Adrenal gland (tissue), 12 donors: ENCODE measurements around the gene NMUR1. TPM values are rescaled to one million over a fixed set of nuclear protein-coding genes. Genes with fewer than 3 reads are reported as not detected.
A peak's percentile ranks its signal among the peaks of the same experiment; 100 is the strongest.

Experiments used
- DNase-seq, 7 donors: peaks; one replicate each; pipeline ENCODE4 v3.0.0-alpha.2; 2019 to 2020
- H3K27ac ChIP-seq, 5 donors: fragments of 200-600 bp; sonication (generic) in 4 of 5; 1 replicate in 3 of 5; 2 replicates in 2 of 5; pipeline versions ENCODE4 v1.5.1 to v1.8.0; 2016 to 2020; ENCODE audit warnings: mild to moderate bottlenecking in 1 of 5
- H3K27me3 ChIP-seq: fragments of 200-600 bp; 2 replicates; pipeline ENCODE4 v1.8.0; 2021
- H3K36me3 ChIP-seq, 2 donors: fragments of 200-600 bp; replicated peaks in 1 of 2; 1 replicate in 1 of 2; 2 replicates in 1 of 2; pipeline versions ENCODE4 v1.5.1 to v1.8.0; 2018 to 2022
- H3K4me1 ChIP-seq, 2 donors: fragments of 200-600 bp; replicated peaks in 1 of 2; 1 replicate in 1 of 2; 2 replicates in 1 of 2; pipeline versions ENCODE4 v1.5.1 to v1.8.0; 2018 to 2021
- H3K4me3 ChIP-seq, 4 donors: fragments of 200-600 bp; sonication (generic) in 3 of 4; one replicate each; pipeline ENCODE4 v1.5.1; 2016 to 2018
- H3K9me3 ChIP-seq, 3 donors: fragments of 200-600 bp; sonication (generic) in 1 of 3; replicated peaks in 1 of 3; 1 replicate in 2 of 3; 2 replicates in 1 of 3; pipeline versions ENCODE4 v1.5.1 to v1.8.0; 2016 to 2021
- POLR2A ChIP-seq, 2 donors: fragments of 450-650 bp; IDR thresholded peaks; one replicate each; pipeline ENCODE4 v1.6.1; 2017; ENCODE audit warnings: antibody characterized with exemption in 2 of 2, mild to moderate bottlenecking in 2 of 2, moderate library complexity in 1 of 2
- WGBS, 4 donors: extraction: QIAGEN DNeasy Blood & Tissue Kit in 2 of 4; methylation state at CpG; one replicate each; pipeline versions ENCODE4 v1.1.5 to v1.1.7; 2013 to 2017; 5-methylcytosine and 5-hydroxymethylcytosine counted together
- intact Hi-C, 2 donors: fragments of 100-400 bp; cut with DNase I; formaldehyde crosslinking; loops; one replicate each; pipeline versions ENCODE4 v1.14.1 to v1.15.0; 2022 to 2023
- polyA plus RNA-seq, 3 donors: library from polyadenylated mRNA; stranded (reverse); fragments of 200-250 nt in 2 of 3; fragments of 350-450 nt in 1 of 3; fragmentation: Illumina TruSeq in 1 of 3; extraction: RNeasy Lipid Tissue Mini Kit (QIAGEN cat#74804) in 1 of 3; gene quantifications; one replicate each; pipeline ENCODE4 v1.2.3, GENCODE V29; 2013 to 2014
- total RNA-seq, 9 donors: library from RNA; depleted of rRNA in 4 of 9; stranded (reverse); fragments of >200 nt in 4 of 9; fragments of 120-200 nt in 1 of 9; fragmentation: NEBNext Ultra II Directional in 1 of 9; extraction: Animal tissue kit (Norgen Biotek cat#: 25700) in 1 of 9; gene quantifications; one replicate each; pipeline versions ENCODE4 v1.1.0 to v1.2.4, GENCODE V29; 2013 to 2023
- TF ChIP-seq, protein P1 (sequence below), 6 experiments: fragments of 450-650 bp in 4 of 6; fragments of 200-600 bp in 2 of 6; sonication (generic) in 1 of 6; IDR thresholded peaks; 1 replicate in 5 of 6; 2 replicates in 1 of 6; pipeline versions ENCODE4 v1.5.1 to v1.8.0; 2016 to 2021; ENCODE audit warnings: antibody characterized with exemption in 6 of 6, mild to moderate bottlenecking in 2 of 6, moderate library complexity in 1 of 6
- donor health status: healthy with polysubstance abuse.
- donor health status: Bipolar disorder and iron deficiency.
- donor health status: DM: yes; HTN: yes; CAD: no.
- donor health status: DM: no; HTN: no; CAD: no.
- donor health status: DM: no; HTN: no; CAD: no.
- donor health status: DM: yes; HTN: yes; CAD: no.

NMUR1 gene
- total and polyA plus RNA-seq, 12 donors, result 0.32 to 3.2 (median 1.3) TPM

- H3K4me1 ChIP-seq, result peaks cover 0 to 5% of the 10 kb centered on the region in 2 donors
- no peaks in the 10 kb centered on the region for H3K9me3 ChIP-seq
- WGBS, 4 donors, result 61 to 69% (median 68%) methylated on average over 3 of the region's 3 CpGs
- no peak for DNase-seq
- no peak overlapping the region for H3K4me3 ChIP-seq
- no peak for TF ChIP-seq POLR2A (IDR thresholded peaks at IDR 0.05)
- TF ChIP-seq, protein P1, sequence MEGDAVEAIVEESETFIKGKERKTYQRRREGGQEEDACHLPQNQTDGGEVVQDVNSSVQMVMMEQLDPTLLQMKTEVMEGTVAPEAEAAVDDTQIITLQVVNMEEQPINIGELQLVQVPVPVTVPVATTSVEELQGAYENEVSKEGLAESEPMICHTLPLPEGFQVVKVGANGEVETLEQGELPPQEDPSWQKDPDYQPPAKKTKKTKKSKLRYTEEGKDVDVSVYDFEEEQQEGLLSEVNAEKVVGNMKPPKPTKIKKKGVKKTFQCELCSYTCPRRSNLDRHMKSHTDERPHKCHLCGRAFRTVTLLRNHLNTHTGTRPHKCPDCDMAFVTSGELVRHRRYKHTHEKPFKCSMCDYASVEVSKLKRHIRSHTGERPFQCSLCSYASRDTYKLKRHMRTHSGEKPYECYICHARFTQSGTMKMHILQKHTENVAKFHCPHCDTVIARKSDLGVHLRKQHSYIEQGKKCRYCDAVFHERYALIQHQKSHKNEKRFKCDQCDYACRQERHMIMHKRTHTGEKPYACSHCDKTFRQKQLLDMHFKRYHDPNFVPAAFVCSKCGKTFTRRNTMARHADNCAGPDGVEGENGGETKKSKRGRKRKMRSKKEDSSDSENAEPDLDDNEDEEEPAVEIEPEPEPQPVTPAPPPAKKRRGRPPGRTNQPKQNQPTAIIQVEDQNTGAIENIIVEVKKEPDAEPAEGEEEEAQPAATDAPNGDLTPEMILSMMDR (IDR thresholded peaks at IDR 0.05), result no peak
- intact Hi-C loops, result no loop called here
- no peaks in the 10 kb centered on the region for H3K36me3 ChIP-seq
- no peaks in the 10 kb centered on the region for H3K27me3 ChIP-seq
- peak overlapping the region in 2 of 5 donors; percentile 17 to 64 for H3K27ac ChIP-seq
These were observed 11.9 kb upstream of the NMUR1 start for GRCh38 chr2:231542136-231542535.

GRCh38 chr2:231541645-231542044 lies 11.4 kb upstream of the NMUR1 start:
- H3K27me3 ChIP-seq, result no peaks in the 10 kb centered on the region
- H3K27ac ChIP-seq, result peak overlapping the region in 3 of 5 donors; percentile 17 to 64 (median 40)
- H3K36me3 ChIP-seq, result no peaks in the 10 kb centered on the region
- WGBS, 4 donors, result 59 to 64% (median 61%) methylated on average over 8 to 11 of the region's 11 CpGs
- DNase-seq, result no peak
- H3K9me3 ChIP-seq, result no peaks in the 10 kb centered on the region
- no peak overlapping the region for H3K4me3 ChIP-seq
- peaks cover 0 to 5% of the 10 kb centered on the region in 2 donors for H3K4me1 ChIP-seq
- TF ChIP-seq POLR2A (IDR thresholded peaks at IDR 0.05), result no peak
- TF ChIP-seq, protein P1 (IDR thresholded peaks at IDR 0.05), result peak in 1 of 6 experiments; percentile 4
- intact Hi-C loops, result no loop called here

- no peaks in the 10 kb centered on the region for H3K36me3 ChIP-seq
- no peak overlapping the region for H3K4me3 ChIP-seq
- H3K4me1 ChIP-seq, result no peaks in the 10 kb centered on the region
- no peaks in the 10 kb centered on the region for H3K27me3 ChIP-seq
- intact Hi-C loops, result no loop called here
- DNase-seq, result no peak
- no peaks in the 10 kb centered on the region for H3K9me3 ChIP-seq
- no peak overlapping the region for H3K27ac ChIP-seq
- TF ChIP-seq, protein P1 (IDR thresholded peaks at IDR 0.05), result no peak
- no peak for TF ChIP-seq POLR2A (IDR thresholded peaks at IDR 0.05)
- 79 to 89% (median 88%) methylated on average over 4 of the region's 4 CpGs for WGBS, 4 donors
These were observed 9.7 kb upstream of the NMUR1 start for GRCh38 chr2:231539991-231540390.

DNA sequence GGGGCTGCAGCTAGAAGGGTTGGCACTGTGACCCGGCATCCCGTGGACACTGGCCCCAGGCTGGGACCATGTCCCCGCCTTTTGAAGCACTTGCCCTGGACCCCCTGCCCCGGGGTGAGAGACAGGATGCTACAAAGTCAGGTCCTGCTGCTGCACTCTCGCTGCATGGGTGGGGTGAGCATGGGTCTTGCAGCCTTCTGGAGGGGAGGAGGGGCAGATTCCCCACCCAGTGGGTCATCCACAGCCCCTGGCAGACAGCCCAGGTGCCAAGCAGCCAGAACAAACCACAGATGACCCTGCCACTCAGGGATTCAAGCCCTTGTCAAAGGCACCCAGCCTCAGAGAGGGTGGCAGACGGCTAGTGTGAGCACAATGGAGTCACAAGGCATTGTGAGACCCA lies 5.7 kb upstream of the NMUR1 start:
- Histone ChIP-seq H3K9me3 (no peaks in the 10 kb centered on the region), H3K27me3 (no peaks in the 10 kb centered on the region), H3K36me3 (no peaks in the 10 kb centered on the region), H3K4me1 (no peaks in the 10 kb centered on the region), H3K4me3 (no peak overlapping the region), H3K27ac (no peak overlapping the region)
- no peak for DNase-seq
- WGBS, 4 donors, result 70 to 89% (median 74%) methylated on average over 1 to 6 of the region's 6 CpGs
- intact Hi-C loops, result no loop called here
- TF ChIP-seq POLR2A (IDR thresholded peaks at IDR 0.05), result no peak
- TF ChIP-seq, protein P1 (IDR thresholded peaks at IDR 0.05), result no peak
